A549 (cell line): ENCODE results near the gene GLYATL3. TPM values are rescaled to one million over a fixed set of nuclear protein-coding genes. Genes with fewer than 3 reads are reported as not detected.

Source experiments
- ATAC-seq, 2 experiments: fragments of 200-7000 bp in 1 of 2; fragments of >200 bp in 1 of 2; cut with Nextera tagmentation in 1 of 2; cut with Tn5 transposase in 1 of 2; 3 replicates each; pipeline versions ENCODE4 v1.8.0 to v1.9.1; 2018 to 2020; ENCODE audit warnings: mild to moderate bottlenecking in 1 of 2, moderate library complexity in 1 of 2
- CTCF ChIA-PET: fragments of 300-600 bp; sonication (Branson Sonifier 250); formaldehyde crosslinking; extraction: SDS; loops from one replicate; lab custom pipeline; 2021; ENCODE audit warnings: antibody characterized with exemption, inconsistent platforms; lab: Yijun Ruan, JAX
- POLR2A ChIA-PET: fragments of 350-600 bp; formaldehyde crosslinking; extraction: SDS; loops from one replicate; lab custom pipeline; 2021; ENCODE audit warnings: antibody characterized with exemption, inconsistent platforms; lab: Yijun Ruan, JAX
- DNase-seq, 2 experiments: peaks; one replicate each; pipeline versions ENCODE4 v3.0.0 to v3.0.0-alpha.2; 2011 to 2016; ENCODE audit warnings: low read depth in 1 of 2, low spot score in 1 of 2
- FAIRE-seq: peaks from 2 replicates; lab custom pipeline; 2011; peaks lifted over from hg19 to GRCh38; lab: Jason Lieb, UNC
- H3K27ac ChIP-seq, 2 experiments: fragments of >200 bp; sonication (Bioruptor Twin); formaldehyde crosslinking; 3 replicates each; pipeline ENCODE4 v1.5.1; 2016 to 2017
- H3K4me1 ChIP-seq: fragments of >200 bp; sonication (Bioruptor Twin); formaldehyde crosslinking; 3 replicates; pipeline ENCODE4 v1.6.1; 2016
- H3K4me2 ChIP-seq: fragments of >200 bp; sonication (Bioruptor Twin); formaldehyde crosslinking; 3 replicates; pipeline ENCODE4 v1.6.1; 2016
- H3K4me3 ChIP-seq: fragments of >200 bp; sonication (Bioruptor Twin); formaldehyde crosslinking; 3 replicates; pipeline ENCODE4 v1.5.1; 2016
- H3K9me3 ChIP-seq: fragments of >200 bp; sonication (Bioruptor Twin); formaldehyde crosslinking; 3 replicates; pipeline ENCODE4 v1.6.1; 2016
- CHD2 ChIP-seq: fragments of 150-350 bp; IDR thresholded peaks from 2 replicates; pipeline ENCODE4 v1.6.1; 2014; ENCODE audit warnings: low read length; ENCODE audit not compliant: partially characterized antibody
- FOSL2 ChIP-seq, 2 experiments: fragments of 450-650 bp in 1 of 2; fragments of >200 bp in 1 of 2; sonication (Bioruptor Twin) in 1 of 2; formaldehyde crosslinking; IDR thresholded peaks; 2 replicates each; pipeline versions ENCODE4 v1.5.0 to v1.6.1; 2016 to 2020; ENCODE audit warnings: mild to moderate bottlenecking in 1 of 2, moderate library complexity in 1 of 2
- GATA3 ChIP-seq: IDR thresholded peaks from 2 replicates; pipeline ENCODE4 v1.6.1; 2012; ENCODE audit warnings: borderline replicate concordance
- HDAC2 ChIP-seq: fragments of 200-600 bp; sonication (generic); IDR thresholded peaks from 2 replicates; pipeline ENCODE4 v1.6.1; 2016
- HES2 ChIP-seq: fragments of >200 bp; sonication (Bioruptor Twin); formaldehyde crosslinking; IDR thresholded peaks from 2 replicates; pipeline ENCODE4 v1.6.1; 2016
- HOXB5 ChIP-seq: fragments of 250-450 bp; sonication (Bioruptor Pico); IDR thresholded peaks from 2 replicates; pipeline ENCODE4 v1.5.0; 2020; ENCODE audit warnings: mild to moderate bottlenecking, moderate library complexity
- JUN ChIP-seq, 2 experiments: fragments of >200 bp; sonication (Bioruptor Twin); formaldehyde crosslinking; IDR thresholded peaks; 2 replicates in 1 of 2; 3 replicates in 1 of 2; pipeline ENCODE4 v1.6.1; 2016 to 2017
- KDM5A ChIP-seq: fragments of 200-600 bp; sonication (generic); IDR thresholded peaks from 2 replicates; pipeline ENCODE4 v1.6.1; 2016; ENCODE audit warnings: antibody characterized with exemption, mild to moderate bottlenecking
- MAFK ChIP-seq: fragments of 450-650 bp; IDR thresholded peaks from 2 replicates; pipeline ENCODE4 v1.6.1; 2014; ENCODE audit not compliant: partially characterized antibody
- MAZ ChIP-seq: fragments of 150-350 bp; IDR thresholded peaks from 2 replicates; pipeline ENCODE4 v1.6.1; 2014; ENCODE audit warnings: antibody characterized with exemption, low read depth, low read length, borderline replicate concordance
- MYC ChIP-seq: IDR thresholded peaks from 2 replicates; pipeline ENCODE4 v1.6.1; 2012; ENCODE audit warnings: mild to moderate bottlenecking, inconsistent platforms, low read length, improper control_type of control experiment, borderline replicate concordance
- POLR2A ChIP-seq: IDR thresholded peaks from 2 replicates; pipeline ENCODE4 v1.6.1; 2012; ENCODE audit warnings: mild to moderate bottlenecking, low read length
- POLR2AphosphoS2 ChIP-seq: conservative IDR thresholded peaks from 2 replicates; pipeline ENCODE4 v1.6.1; 2012; ENCODE audit warnings: low read length, improper control_type of control experiment, inconsistent platforms
- RARB ChIP-seq: fragments of 250-450 bp; sonication (Bioruptor Pico); IDR thresholded peaks from 2 replicates; pipeline ENCODE4 v1.8.0; 2021; ENCODE audit warnings: mild to moderate bottlenecking, moderate library complexity
- TFCP2L1 ChIP-seq: fragments of 250-450 bp; sonication (Bioruptor Pico); IDR thresholded peaks from 2 replicates; pipeline ENCODE4 v1.5.0; 2021; ENCODE audit warnings: mild to moderate bottlenecking
- USF2 ChIP-seq: fragments of 450-650 bp; IDR thresholded peaks from 2 replicates; pipeline ENCODE4 v1.6.1; 2014; ENCODE audit warnings: antibody characterized with exemption
- WGBS: methylation state at CpG from one replicate; pipeline ENCODE4 v1.1.6; 2017; ENCODE audit errors: missing lambda C conversion rate; 5-methylcytosine and 5-hydroxymethylcytosine counted together
- polyA plus RNA-seq, 4 experiments: library from polyadenylated mRNA; depleted of rRNA in 3 of 4; stranded (reverse); fragments of >200 nt; fragmentation: RNase III in 1 of 4; extraction: RNeasy Plus Mini Kit Qiagen cat#74134 plus additional on column Dnase treatment in 1 of 4; gene quantifications; 2 replicates in 3 of 4; 3 replicates in 1 of 4; pipeline ENCODE4 v1.2.3, GENCODE V29; 2011 to 2017
- TF ChIP-seq, protein P1 (sequence below): fragments of >200 bp; sonication (Bioruptor Twin); formaldehyde crosslinking; IDR thresholded peaks from 3 replicates; pipeline ENCODE4 v1.6.1; 2016
- TF ChIP-seq, protein P2 (sequence below): fragments of 200-600 bp; sonication (generic); IDR thresholded peaks from 2 replicates; pipeline ENCODE4 v1.6.1; 2016; ENCODE audit warnings: antibody characterized with exemption, mild to moderate bottlenecking, moderate library complexity

Gene GLYATL3
- polyA plus RNA-seq, 2 of the 4 experiments (the other 2 are of a cell fraction), result not detected

DNA sequence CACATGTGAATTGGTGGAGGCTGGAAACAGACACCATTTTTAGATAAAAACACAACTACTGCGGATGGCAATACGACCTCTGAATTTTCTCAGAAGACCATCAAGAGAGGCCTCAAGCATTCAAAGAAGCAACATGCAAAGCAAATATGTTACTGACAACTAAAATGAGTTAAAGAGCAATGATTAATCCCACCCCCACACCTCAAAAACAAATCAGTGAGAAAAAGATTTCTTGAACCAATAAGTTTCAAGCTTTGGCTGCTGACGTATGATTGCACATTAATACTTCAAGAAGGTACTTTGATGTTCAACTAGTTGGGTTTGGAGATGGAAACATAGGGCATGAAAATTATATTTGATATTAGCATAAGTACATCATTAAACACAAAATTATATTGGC lies 37.7 kb upstream of the GLYATL3 start:
- ChIA-PET POLR2A (no interaction called here), CTCF (no interaction called here)
- H3K4me3 ChIP-seq, result peak overlapping the region; percentile 74
- peaks cover 13% of the 10 kb centered on the region; the same call in 2 of the 3 replicates for H3K4me1 ChIP-seq
- H3K27ac ChIP-seq, result no peak overlapping the region
- no peak for DNase-seq
- no peaks in the 10 kb centered on the region for H3K9me3 ChIP-seq
- TF ChIP-seq KDM5A, result no peak
- peak overlapping the region; percentile 92 for H3K4me2 ChIP-seq
- no peak for ATAC-seq
- 93% methylated on average over 3 of the region's 3 CpGs for WGBS
- FAIRE-seq, result no peak

DNA sequence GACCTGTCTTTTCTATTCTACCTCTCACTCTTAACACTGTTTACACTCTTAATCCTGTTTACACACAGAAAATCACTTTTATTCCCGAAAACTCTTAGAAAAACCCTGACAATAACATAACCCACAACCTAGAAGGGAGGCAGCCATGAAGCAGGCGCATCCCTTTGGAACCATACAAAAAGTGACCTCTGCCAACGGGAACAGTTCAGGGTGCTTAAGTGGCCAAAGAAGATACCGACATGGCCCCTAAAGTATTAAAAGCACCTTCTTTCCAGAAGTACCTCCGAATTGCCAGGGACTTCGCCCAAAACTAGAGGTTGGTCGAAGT lies 37.2 kb upstream of the GLYATL3 start:
- WGBS, result 3% methylated on average over 7 of the region's 7 CpGs
- POLR2A ChIA-PET, result no interaction called here
- Histone ChIP-seq H3K4me1 (peaks cover 13% of the 10 kb centered on the region; the same call in 2 of the 3 replicates), H3K4me2 (peak overlapping the region; percentile 92), H3K9me3 (no peaks in the 10 kb centered on the region), H3K27ac (peak overlapping the region; percentile 73 to 83), H3K4me3 (peak overlapping the region; percentile 74)
- FAIRE-seq (no peak), DNase-seq (no peak), ATAC-seq (peak; percentile 19 to 39; a peak in 3 of 6 replicates)
- CTCF ChIA-PET, result no interaction called here
- TF ChIP-seq POLR2AphosphoS2, result no peak

- peak within 1 kb of the TSS; percentile 73 to 83 for H3K27ac ChIP-seq
- peak within 1 kb of the TSS; percentile 92 for H3K4me2 ChIP-seq
- POLR2A ChIA-PET, result no interaction called here
- H3K4me3 ChIP-seq, result peak within 1 kb of the TSS; percentile 74
- TF ChIP-seq HES2 (no peak), KDM5A (peak; percentile 84), HDAC2 (no peak), JUN (IDR thresholded peaks at IDR 0.05) (peak; percentile 43 to 54; a peak in 2 of 5 replicates), POLR2A (peak; percentile 32)
- TF ChIP-seq, protein P1, sequence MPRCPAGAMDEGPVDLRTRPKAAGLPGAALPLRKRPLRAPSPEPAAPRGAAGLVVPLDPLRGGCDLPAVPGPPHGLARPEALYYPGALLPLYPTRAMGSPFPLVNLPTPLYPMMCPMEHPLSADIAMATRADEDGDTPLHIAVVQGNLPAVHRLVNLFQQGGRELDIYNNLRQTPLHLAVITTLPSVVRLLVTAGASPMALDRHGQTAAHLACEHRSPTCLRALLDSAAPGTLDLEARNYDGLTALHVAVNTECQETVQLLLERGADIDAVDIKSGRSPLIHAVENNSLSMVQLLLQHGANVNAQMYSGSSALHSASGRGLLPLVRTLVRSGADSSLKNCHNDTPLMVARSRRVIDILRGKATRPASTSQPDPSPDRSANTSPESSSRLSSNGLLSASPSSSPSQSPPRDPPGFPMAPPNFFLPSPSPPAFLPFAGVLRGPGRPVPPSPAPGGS, result no peak
- TF ChIP-seq, all 56 proteins: peak for 3
- Histone ChIP-seq H3K9me3 (no peaks in the 10 kb centered on the region), H3K4me1 (peaks cover 13% of the 10 kb centered on the region; the same call in 2 of the 3 replicates)
- FAIRE-seq (no peak), DNase-seq (peak; percentile 83 to 91), ATAC-seq (peak; percentile 99 to 100)
- WGBS, result 2% methylated on average over 35 of the region's 37 CpGs
- CTCF ChIA-PET, result no interaction called here
Measured at GRCh38 chr6:49462927-49463611, 36.7 kb upstream of the GLYATL3 start, which contains the start of the genes CENPQ and MMUT. Gene CENPQ, plus strand, starts transcription at chr6:49463370. Its CDS starts 6,807 bp downstream, at chr6:49470177. Gene MMUT, minus strand, starts transcription at chr6:49463253. Its CDS starts 3,787 bp downstream, at chr6:49459466.

- FAIRE-seq, result no peak
- ATAC-seq, result peak; percentile 16 to 42; a peak in 4 of 6 replicates
Measured at GRCh38 chr6:49463612-49463967, 36.1 kb upstream of the GLYATL3 start.

More at GRCh38 chr6:49463612-49463967, 36.1 kb upstream of the GLYATL3 start:
- DNase-seq, result no peak
- TF ChIP-seq MYC (no peak), MAFK (no peak), RARB (no peak), FOSL2 (IDR thresholded peaks at IDR 0.05) (no peak), FOSL2 (CRISPR knock-in tag; IDR thresholded peaks at IDR 0.05) (no peak), USF2 (no peak), TFCP2L1 (CRISPR knock-in tag) (no peak), CHD2 (no peak), GATA3 (no peak), HES2 (no peak), HOXB5 (no peak), MAZ (no peak), KDM5A (no peak)
- TF ChIP-seq, protein P2, sequence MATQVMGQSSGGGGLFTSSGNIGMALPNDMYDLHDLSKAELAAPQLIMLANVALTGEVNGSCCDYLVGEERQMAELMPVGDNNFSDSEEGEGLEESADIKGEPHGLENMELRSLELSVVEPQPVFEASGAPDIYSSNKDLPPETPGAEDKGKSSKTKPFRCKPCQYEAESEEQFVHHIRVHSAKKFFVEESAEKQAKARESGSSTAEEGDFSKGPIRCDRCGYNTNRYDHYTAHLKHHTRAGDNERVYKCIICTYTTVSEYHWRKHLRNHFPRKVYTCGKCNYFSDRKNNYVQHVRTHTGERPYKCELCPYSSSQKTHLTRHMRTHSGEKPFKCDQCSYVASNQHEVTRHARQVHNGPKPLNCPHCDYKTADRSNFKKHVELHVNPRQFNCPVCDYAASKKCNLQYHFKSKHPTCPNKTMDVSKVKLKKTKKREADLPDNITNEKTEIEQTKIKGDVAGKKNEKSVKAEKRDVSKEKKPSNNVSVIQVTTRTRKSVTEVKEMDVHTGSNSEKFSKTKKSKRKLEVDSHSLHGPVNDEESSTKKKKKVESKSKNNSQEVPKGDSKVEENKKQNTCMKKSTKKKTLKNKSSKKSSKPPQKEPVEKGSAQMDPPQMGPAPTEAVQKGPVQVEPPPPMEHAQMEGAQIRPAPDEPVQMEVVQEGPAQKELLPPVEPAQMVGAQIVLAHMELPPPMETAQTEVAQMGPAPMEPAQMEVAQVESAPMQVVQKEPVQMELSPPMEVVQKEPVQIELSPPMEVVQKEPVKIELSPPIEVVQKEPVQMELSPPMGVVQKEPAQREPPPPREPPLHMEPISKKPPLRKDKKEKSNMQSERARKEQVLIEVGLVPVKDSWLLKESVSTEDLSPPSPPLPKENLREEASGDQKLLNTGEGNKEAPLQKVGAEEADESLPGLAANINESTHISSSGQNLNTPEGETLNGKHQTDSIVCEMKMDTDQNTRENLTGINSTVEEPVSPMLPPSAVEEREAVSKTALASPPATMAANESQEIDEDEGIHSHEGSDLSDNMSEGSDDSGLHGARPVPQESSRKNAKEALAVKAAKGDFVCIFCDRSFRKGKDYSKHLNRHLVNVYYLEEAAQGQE, result no peak
- Histone ChIP-seq H3K4me2 (peak overlapping the region; percentile 85), H3K4me3 (peak overlapping the region; percentile 74), H3K27ac (peak overlapping the region; percentile 73 to 83), H3K9me3 (no peaks in the 10 kb centered on the region), H3K4me1 (peaks cover 13% of the 10 kb centered on the region; the same call in 2 of the 3 replicates)
- POLR2A ChIA-PET, result no interaction called here
- CTCF ChIA-PET, result no interaction called here
- WGBS, result 0% methylated on average over 4 of the region's 4 CpGs
